ENCODE results near the gene TPGS2.
"Not testable (repeated sequence)": the region's sequence is repeated elsewhere in the genome, so short reads cannot be mapped to it uniquely, and the experiment has no call there.

The TPGS2 gene, protein sequence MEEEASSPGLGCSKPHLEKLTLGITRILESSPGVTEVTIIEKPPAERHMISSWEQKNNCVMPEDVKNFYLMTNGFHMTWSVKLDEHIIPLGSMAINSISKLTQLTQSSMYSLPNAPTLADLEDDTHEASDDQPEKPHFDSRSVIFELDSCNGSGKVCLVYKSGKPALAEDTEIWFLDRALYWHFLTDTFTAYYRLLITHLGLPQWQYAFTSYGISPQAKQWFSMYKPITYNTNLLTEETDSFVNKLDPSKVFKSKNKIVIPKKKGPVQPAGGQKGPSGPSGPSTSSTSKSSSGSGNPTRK

DNA sequence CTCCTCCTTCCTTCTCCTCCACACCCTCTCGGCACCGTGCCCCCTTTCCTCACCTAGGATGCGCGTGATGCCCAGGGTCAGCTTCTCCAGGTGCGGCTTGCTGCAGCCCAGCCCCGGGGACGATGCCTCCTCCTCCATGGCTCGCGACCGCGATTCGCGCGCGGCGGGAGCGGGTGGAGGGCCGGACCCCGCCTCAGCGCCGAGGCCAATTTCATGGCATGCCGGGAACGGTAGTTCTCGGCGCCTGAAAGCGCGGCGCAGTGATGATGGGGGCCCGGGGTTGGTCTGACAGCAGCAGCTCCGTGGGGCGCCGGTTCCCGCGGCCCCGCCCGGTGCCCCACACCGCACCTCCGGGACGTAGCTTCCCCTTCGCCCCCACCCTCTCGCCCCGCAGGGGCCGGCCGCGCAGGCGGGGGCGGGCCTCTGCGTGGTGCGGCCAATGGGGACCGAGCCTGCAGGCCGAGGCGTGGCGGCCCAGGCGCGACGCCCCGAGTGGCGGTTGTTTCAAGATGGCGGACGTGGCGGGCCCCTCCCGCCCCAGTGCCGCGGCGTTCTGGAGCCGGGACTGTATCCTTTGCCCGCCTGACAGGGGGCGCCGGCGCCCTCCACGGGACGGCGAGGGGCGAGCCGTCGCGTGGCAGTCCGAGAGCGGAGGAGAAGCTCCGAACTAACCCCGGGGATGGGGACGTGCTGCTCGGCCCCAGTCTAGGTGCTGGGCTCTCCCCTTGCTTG, at the start of gene TPGS2, which contains the start of gene KIAA1328:
TPGS2 (minus strand) TSS at position 373 of the 732 bp plus-strand sequence; CDS start at position 138, 235 bp downstream.
KIAA1328 (plus strand) TSS at position 498 of the 732 bp plus-strand sequence; CDS start at position 510, 12 bp downstream.
- DNase-seq: peak; percentile 90

DNA sequence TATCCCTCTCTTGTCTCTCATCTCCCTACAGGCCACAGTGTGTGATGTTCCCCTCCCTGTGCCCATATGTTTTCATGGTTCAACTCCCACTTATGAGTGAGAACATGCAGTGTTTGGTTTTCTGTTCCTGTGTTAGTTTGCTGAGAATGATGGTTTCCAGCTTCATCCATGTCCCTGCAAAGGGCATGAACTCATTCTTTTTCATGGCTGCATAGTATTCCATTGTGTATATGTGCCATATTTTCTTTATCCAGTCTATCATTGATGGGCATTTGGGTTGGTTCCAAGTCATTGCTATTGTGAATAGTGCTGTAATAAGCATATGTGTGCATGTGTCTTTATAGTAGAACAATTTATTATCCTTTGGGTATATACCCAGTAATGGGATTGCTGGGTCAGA, 45.0 kb upstream of the TPGS2 start:
- DNase-seq: not testable (repeated sequence)

DNA sequence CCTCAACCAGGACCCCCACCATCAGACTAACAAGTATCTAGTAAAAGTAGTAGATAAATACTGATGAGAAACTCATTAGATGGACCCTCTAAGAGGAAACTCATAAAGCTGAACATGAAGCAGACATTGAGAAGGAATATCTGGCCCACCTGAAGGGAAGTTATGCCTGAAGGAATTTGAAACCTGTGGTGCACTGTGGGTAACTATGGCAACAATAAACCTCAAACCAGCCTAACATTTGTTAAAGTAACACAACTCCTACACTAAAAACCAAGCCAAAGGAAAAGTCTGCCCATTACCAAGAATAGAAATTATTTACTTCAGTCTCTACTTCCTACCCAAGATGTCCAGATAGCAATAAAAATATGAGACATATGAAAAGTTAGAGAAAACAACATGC, 43.5 kb upstream of the TPGS2 start:
- no peak for DNase-seq

DNA sequence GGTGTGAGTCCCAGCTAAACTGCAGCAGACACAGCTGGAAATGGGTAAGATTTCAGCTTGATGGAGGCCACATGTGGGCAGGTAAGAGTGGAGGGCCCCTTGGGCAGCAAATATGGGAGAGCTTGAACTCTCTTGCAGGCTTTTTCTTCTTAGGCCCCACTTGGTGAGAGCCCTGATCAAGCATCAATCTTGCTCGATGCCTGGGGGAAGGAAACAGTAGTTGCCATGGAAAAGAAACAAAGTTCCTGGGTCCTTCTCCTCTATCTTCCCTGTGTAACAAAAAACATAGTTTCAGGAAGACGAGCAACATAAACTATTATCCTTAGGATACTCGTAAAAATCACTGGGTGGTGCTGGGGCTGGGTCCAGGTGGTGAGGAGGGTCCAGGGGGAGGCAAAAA, 43.0 kb upstream of the TPGS2 start:
- DNase-seq: no peak

DNA sequence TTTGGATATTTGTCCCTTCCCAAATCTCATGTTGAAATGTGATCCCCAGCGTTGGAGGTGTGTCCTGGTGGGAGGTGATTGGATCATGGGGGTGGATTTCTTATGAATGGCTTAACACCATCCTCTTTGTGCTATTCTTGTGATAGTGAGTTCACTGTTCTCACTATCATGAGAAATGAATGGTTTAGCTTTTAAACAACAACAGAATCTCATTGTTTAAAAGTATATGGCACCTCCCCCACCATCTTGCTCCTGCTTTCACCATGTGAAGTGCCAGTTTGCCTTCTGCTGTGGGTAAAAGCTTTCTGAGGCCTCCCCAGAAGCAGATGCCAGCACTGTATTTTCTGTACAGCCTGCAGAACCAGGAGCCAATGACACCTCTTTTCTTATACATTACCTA, 38.3 kb upstream of the TPGS2 start:
- DNase-seq: no peak

DNA sequence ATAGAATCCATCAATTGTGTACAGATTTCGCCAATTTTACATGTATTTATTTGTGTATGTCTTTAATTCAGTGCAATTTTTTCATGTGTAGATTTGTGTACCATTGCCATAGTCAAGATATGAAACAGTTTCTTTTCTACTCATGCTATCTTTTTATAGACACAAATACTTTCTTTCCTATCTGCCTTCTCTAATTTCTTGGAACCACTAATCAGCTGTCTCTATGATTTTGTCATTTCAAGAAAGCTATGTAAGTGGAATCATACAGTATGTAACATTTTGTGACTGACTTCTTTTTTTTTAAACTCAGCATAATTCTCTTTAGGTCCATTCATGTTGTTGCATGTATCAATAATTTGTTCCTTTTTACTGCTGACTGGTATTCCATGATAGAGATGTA, 33.4 kb upstream of the TPGS2 start:
- DNase-seq: no peak

DNA sequence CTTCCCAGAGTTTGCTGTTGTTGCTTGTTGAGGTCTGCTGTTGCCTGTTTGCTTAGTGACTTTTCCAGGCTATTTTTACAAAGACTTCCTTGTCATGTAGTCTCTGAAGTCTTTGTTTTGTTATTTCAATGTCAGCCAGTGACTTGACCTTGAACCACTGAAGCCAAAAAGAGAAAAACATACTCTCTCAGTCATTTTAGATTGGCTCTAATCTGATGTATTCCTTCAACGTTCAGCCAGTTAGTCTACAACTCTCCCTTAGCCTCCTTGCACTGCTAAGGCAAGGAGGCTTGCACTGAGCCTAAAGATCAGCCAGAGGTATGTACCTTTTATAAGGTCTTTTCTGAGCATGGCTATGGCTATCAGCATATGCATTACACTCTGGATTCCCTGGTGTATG, 28.0 kb upstream of the TPGS2 start:
- no peak for DNase-seq

DNA sequence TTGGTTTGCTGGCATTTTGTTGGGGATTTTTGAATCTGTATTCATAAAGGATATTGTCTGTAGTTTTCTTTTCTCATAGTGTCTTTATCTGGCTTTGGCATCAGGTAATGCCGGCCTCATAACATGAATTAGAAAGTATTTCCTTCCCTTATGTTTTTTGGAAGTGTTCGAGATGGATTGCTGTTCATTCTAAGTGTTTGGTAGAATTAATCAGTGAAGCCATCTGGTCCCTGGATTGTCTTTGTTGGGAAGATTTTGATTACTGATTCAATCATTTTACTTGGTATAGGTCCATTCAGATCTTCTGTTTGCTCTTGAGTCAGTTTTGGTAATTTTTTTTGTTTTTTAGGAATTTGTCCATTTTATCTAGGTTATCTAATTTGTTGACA, 22.4 kb upstream of the TPGS2 start:
- DNase-seq: no peak

DNA sequence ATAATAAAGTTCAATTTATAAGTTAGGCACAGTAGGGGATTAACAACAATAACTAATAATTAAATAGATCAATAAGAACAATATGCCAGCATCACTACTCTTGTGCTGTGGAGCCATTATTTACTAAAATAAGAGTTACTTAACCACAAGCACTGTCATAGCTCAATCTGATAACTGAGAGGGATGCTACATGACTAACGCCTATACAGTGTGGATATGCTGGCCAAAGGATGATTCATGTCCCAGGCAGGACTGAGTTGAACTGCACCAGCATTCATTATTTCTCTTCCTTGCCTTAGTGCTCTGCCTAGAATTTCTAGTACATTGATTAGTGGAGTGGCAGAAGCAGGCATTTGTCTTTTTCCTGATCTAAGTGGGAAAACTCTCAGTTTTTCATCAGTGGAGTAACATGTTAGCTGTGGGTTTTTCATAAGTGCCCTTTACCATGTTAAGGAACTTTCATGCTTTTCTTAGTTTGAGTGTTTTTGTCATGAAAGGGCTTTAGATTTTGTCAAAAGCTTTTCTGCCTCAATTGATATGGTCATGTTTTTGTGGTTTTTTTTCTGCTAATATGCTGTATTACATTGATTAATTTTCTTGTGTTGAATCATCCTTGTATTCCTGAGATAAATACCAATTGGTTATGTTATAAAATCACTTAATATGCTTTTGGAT, 21.9 kb upstream of the TPGS2 start:
- DNase-seq: no peak

DNA sequence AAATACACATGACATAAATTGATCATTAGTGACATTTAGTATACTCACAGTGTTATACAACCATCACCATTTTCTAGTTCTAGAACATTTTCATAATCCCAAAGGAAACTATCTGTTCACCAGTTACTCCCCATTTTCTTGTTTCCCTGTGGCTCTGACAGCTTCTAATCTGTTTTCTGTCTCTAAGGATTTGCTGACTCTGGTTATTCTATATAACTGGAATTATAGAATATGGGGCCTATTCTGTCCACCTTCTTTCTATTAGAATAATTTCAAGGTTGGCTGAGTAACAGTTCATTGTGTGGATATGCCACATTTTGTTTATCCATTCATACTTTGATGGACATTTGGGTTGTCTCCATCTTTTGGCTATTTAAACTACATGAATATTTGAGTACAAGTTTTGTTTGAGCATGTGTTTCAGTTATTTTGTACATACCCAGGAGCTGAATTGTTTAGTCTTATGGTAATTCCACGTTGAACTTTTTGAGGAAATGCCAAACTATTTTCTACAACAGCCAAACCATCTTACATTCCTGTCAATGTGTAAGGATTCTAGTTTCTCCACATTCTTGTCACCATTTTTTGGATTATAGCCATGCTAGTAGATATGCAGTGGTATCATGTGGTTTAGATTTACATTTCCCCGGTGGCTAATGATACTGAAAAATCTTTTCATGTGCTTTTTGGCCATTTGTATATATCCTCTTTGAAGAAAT, 20.6 kb upstream of the TPGS2 start:
- DNase-seq: no peak

DNA sequence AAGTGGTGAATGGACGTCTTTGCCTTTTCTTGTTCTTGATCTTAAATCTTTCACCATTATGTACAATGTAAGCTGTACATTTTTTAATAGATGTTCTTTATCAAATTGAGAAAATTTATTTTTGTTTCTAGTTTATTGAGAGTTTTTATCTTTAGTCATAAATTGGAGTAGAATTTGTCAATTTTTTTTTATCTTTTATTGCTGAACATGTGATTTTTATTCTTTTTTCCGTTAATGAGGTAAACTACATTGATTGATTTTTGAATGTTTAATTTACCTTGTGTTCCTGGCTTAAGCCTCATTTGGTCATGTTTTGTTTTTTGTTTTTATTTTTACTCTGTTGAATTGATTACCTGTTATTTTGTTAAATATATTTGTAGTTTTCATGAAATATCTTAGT, 19.8 kb upstream of the TPGS2 start:
- no peak for DNase-seq

DNA sequence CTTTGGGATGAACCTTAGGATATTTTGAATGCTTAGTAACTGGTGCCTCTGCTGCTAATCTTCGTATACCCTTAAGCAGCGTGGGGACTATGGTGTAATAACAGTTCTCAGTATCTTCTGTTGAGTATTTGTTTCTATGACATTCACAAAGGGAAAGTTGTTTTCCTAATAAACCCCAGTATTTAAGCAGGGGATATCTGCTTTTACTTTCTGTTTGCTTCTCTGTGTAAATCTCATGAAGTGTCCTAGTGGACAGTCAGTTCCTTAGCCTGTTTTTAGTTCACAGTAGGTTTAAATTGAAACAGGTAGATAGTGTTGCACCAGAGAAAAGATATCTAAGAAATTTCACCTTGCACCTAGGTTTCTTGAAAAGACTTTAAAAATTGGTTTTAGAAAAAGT, 15.0 kb upstream of the TPGS2 start:
- no peak for DNase-seq

DNA sequence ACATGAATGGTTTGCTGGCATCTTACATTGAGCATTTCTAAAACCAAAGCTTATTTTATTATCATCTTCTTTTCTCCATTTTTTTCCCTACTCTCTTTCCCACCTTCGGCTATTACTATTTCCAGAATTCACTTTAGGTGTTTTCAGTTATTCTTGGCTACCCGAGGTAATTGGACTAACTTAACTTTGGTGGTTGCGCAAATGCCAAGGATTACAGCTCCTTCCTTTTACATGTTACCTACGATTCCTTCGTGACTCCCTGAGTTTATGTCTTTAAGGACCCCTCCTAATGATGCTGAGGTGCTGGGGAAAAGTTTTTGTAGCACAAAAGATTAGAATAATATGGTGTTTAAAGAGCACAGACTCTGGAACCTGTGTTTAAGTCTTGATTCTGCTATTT, 14.4 kb upstream of the TPGS2 start:
- DNase-seq: no peak

DNA sequence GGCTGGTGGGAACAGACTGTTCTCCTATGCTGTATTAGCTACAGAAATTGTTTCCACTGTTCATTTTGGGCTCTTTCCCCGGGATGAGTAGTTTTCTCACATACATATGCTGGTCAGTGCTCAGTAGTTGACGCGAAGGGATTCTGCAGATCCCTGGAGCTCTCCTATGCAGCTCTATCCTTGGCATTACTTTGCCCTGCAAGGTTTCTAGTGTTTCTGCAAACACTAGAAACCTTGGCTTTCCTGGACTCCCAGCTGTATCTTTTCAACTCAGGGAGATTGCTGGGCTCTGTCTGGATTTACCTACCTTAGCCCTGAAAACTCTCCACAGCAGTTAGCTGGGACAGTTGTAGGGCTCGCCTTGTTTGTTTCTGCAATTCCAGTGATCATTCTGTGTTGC, 11.0 kb upstream of the TPGS2 start:
- no peak for DNase-seq

DNA sequence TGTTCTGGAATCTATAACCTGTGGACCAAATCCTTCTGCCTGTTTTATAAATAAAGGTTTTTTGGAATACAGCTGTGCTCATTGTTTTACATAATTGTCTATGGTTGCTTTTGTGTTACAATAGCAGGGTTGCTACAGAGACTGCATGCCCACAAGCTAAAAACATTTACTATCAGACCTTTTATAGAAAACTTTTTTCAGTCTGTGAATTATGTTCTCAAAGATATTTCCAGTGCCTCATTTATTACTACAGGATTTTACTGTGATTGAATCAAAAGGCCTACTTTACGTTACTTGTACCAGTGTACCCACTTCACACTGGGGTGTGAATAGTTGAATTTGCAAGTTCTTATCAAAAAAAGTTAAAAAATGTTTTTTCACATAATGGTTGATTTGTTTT, 7.1 kb upstream of the TPGS2 start:
- no peak for DNase-seq

DNA sequence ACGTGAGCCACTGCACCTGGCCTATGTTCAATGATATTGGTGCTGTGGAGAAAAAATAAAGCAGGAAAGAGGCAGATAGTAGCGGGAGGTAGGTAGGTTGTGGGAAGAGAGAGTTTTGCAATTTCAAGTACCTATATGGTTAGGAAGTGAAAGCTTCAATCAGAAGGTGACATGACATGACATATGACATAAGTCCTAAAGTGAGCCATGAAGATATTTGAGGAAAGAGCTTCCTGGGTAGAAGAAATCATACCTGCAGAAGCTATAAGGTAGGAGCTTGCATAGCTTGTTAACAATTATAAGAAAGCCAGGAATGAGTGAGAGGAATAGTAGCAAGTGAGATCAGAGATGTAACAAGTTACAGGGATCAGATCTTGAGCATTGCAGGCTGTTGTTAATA, 4.3 kb upstream of the TPGS2 start:
- DNase-seq: no peak

DNA sequence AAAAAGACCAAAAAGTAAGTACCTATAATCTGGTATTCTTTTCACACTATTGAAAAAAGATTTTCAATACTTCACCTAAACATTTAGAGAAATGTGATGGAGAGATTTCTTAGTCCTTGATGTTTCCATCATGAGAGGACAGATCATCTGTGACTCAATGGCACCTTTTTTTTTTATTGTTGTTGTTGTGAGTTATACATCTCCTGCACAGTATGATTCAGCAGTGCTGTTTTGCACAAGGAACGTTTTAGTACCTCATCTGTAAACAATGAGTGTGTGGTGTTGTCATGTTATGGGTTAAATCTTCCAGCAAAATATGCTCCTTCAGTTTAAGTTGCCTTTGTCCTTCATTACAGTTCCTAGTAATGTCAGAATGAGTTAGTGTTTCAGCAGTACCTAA, 2.3 kb upstream of the TPGS2 start:
- no peak for DNase-seq

DNA sequence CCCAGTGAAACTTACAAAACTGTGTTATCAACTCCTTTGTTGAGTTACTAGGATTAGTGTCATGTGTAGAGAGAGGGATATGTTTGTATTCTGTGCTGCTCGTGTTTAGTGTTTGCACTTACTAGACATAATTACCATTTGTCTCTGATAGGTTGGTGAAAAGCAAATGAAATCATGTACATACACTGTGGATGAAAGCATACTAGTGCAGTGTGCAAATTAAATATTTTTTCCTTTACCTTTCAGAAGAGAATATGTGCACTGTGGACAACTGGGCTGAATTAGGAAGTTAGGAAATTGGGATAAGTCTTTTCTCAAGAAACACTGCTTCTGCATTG, 1.3 kb upstream of the TPGS2 start:
- DNase-seq: no peak

DNA sequence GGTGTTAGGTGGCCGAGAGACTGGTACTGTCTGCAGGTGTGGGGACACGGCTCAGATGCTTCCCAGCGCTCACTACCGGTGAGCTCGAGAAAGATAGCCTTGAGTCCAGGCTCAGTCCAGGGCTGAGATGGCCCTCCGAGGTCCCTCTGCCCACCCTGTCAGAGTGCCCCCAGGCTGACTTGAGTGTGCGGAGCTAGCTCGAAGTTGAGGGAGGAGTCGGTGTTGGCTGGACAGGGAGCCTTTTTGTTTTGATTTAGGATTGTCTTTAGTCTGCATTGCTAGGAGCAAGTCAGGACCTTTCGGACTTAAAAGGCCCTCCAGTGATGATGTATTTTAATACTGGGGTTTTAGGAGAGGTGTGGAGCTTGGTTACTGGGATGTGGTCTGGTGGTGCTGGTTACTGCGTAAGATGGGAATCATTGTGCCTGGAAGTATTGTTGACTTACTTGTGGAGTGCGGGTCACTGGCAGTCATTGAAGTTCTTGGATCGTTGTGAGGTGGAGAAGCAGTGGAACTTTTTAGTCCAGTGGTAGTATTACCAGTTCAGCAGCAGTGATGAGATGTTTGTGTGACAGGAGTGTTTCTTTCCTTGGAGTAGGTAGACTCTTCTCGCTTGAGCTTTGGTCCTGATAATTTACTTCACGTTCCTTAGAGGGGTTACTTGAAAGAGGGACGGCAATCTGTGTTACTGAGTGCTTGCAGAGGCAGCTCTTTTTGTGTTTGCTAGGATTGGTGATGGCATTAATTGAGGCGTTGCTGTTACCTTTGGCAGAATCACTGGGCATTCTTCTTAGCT, 758 bp upstream of the TPGS2 start:
- DNase-seq: no peak

DNA sequence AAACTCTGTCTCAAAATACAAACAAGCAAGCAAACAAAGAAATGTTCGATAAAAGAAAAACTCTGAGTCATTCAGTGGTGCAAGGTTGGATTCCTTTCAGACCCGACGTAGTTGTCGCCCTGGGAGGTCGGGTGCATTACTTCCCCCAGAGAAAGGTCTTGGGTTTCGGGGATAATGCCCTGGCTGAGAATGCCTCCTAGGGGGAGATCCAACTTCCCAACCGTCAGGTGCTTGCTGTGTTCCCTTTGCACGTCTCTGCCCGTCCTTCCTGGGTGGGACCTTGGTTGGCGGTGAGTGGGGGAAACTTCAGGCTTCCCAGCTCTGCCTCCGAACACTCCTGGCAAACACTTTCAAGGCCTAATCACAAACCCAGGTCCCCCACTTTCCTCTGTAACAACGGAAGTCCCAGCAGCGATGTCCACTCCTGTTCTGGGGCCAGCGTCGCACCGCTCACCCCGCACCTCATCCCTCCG, 609 bp downstream of the TPGS2 start:
- DNase-seq: no peak

DNA sequence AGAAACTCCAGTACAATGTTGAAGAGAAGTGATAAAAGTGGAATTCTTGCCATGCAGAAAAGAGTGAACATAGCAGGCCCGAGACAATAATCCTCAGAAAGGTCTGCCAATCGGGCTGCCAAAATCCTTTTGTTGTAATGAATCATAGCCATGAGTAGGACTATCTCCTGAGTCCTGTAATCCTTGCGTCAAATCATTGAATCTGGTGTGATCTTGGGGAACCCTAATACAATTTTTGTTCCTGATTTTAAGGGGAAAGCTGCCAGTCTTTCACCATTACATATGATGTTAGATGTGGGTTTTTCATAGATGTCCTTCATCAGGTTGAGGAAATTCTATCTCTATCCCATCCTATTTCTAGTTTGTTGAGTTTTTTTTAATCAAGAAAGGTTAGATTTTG, 2.2 kb downstream of the TPGS2 start:
- no peak for DNase-seq

DNA sequence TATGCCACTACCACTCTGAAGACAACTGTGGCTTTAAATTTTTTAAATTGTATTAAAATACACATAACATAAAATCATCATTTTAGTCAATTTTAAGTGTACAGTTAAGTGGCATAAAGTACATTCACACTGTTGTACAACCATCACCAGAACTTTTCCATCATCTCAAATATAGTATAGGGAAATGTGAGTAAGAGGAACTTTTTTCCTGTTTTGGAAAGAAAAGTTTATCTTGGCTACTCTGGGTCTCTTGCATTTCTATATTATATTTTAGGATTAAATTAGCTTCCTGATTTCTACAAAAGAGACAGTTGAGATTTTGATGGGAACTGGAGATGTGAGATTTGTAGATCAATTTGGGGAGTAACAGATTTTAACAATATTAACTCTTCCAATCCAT, 3.3 kb downstream of the TPGS2 start:
- DNase-seq: no peak

DNA sequence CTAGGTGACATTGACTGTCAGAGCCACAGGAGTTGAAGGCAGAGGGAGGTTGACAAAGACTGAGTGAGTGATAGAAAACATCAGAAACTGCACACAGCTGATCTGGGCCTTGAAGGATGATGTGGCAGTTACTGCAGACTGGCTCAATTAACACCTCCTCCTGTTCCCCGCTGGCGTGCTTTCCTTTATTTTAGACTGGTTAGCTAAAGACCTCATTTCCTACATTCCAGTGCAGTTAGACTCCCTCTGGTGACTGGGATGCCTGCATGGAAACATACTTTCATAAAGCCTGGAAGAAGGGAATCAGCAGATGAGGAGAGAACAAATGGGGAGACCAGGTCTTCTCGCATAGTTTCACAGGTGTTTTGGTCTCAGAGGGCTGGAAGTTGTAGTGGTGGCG, 7.1 kb downstream of the TPGS2 start:
- DNase-seq: no peak

Data from GF-D8 (cell line).